HG03520 (cell line): ENCODE data around the gene HAGH.

Experiments used
- ATAC-seq: cut with Tn5 transposase; IDR thresholded peaks from one replicate; pipeline ENCODE4 v1.9.1; 2021; ENCODE audit warnings: mild to moderate bottlenecking, moderate library complexity; ENCODE audit not compliant: unreplicated experiment

HAGH gene

GRCh38 chr16:1788095-1788707 lies 38.4 kb downstream of the HAGH start:
- no peak for ATAC-seq

- ATAC-seq = no peak
These were observed 39.1 kb downstream of the HAGH start for GRCh38 chr16:1787322-1788094.

DNA sequence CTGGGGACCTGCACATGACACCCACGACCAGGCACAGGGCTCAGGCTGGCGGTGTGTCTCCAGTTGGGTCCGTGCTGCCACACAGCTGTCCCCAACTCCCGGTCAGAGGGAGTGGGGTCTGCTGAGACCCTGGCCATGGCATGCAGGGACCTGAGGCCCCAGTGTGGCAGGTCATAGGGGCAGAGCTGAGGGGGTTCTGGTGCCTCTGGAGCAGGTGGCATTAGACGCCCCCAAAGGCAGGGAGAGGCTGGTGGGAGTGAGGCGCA lies 39.6 kb downstream of the HAGH start:
- ATAC-seq = no peak

DNA sequence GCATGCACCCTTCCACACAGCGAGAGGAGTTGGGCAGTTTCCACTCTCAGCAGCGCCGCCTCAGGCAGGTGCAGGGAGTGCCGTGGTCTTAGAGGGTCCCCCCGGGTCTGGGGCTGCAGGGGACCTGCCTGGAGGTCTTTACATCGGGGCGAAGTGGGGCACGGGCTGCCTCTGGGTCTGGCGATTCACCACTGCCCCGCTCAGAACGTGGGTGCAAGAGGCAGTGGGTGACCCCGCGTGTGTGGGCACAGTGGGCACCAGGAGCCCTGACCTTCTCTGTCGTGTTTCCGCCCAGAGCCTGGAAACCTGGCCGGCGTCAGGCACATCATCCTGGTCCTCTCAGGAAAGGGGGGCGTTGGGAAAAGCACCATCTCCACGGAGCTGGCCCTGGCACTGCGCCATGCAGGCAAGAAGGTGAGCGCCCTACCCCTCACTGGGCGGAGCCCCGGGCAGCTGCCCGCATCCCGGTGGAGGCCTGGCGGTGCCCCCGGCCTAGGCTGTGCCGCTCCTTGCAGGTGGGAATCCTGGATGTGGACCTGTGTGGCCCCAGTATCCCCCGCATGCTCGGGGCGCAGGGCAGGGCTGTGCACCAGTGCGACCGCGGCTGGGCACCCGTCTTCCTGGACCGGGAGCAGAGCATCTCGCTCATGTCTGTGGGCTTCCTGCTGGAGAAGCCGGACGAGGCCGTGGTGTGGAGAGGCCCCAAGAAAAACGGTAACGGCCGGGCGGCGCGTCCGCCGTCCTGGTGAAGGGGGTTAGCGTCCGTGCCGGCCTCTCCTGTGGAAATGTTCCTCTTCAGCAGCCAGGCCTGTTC lies 40.2 kb downstream of the HAGH start:
- no peak for ATAC-seq

- no peak for ATAC-seq
These were observed 40.8 kb downstream of the HAGH start for GRCh38 chr16:1785846-1786170.

DNA sequence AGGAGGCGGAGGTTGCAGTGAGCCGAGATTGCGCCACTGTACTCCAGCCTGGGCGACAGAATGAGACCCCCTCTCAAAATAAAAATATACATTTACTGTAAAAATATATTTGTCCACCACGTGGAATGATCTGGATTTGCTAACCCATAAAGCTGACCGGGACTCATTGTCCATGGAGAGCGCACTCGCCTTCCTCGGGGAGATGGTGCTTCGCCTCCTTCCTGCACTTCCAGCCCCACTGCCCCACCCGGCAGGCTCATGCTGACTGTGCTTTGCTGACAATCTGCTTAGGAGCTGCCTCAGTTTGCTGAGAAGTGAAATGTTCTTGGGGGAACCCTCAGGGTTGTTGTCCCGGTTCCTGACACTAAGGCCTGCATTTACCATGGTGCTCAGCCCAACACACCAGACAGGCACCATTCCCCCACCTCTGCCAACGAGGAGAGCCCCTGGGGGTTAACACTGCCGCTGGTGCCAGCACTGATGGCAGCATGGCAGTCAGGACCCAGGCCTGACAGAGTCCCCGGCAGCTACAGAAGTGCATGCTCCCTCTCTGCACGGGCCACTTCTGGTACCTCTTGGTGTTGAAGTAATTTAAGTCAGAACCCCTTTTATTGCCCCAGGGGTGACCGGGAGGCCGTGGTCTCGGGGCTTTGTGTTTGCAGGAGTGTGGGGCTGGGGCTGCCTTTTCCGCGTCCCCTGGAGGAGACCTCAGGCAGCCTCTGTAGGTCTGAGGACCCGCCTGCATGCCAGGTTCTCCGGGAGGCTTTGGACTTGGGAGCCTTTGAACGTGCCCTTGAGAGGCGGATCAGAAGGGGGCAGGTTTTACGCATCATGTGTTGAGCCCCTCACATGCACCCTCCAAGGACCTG lies 41.4 kb downstream of the HAGH start:
- ATAC-seq = no peak

- peak; percentile 80 for ATAC-seq
These were observed 44.0 kb downstream of the HAGH start, which contains the start of the genes NUBP2 and SPSB3 for GRCh38 chr16:1782408-1783264. Gene NUBP2, plus strand, starts transcription at chr16:1782960. Its CDS starts 61 bp downstream, at chr16:1783021. Gene SPSB3, minus strand, starts transcription at chr16:1782571. Its CDS starts 1,088 bp downstream, at chr16:1781483.

DNA sequence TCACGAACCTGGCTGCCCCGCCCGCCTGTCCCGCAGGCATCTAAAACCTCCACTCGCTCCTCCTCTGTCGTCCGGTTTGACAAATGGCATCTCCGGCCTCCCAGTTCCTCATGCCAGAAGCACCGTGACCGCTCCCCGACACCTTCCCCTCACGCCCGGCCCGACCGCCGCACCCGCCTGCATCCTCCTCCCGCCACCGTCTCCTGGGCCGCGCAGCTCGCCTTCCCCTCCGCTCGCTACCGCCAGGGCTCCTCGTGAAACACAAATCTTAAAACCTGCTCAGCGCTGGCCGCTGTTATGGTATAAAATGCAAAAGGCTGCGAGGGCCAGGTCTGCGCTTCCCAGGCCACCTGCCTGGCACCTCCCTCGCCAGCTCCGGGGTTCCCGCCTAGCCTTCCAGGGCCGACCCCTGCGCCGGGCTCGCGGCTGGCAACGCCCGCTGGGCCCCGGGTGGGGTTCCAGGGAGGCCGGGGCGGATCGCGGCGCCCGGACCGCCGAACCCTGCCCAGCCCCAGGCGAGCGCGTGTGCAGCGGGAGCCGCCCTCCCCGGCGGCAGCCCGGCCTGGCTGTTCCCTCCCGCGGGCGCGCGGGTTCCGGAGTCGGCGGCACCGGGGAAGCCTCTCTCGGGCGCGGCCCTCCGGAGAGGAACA lies 44.7 kb downstream of the HAGH start:
- peak; percentile 3 for ATAC-seq

DNA sequence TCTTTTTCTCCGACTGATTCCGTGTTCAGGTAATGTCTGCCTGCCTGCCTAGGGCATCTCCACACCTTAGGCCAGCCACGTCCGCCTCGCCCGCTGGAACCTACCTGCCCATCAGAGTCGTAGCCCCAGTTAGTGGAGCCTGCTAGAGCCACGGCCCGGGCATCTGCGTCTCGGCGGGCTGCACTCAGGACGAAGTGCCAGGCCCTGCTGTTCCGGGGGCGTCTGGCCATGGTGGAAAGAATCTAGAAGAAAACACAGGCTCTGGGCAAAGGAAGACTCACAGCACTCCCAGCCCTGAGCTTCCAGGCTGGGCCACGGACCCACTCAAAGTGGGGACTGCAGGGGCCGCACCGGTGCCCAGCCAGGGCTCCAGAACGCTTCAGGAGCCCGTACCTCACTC lies 45.4 kb downstream of the HAGH start:
- no peak for ATAC-seq

DNA sequence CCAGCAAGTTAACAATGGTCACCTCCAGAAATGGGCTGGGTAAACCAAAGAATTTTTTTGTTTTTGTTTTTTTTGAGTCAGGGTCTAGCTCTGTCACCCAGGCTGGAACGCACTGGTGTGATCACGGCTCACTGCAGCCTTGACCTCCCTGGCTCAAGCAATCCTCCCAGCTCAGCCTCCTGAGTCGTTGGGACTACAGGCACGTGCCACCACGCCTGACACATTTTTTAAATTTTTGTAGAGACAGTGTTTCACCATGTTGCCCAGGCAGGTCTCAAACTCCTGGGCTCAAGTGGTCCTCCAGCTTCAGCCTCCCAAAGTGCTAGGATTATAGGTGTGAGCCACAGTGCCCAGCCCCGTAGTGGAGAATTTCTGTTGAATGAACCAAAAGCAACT lies 46.0 kb downstream of the HAGH start:
- no peak for ATAC-seq

DNA sequence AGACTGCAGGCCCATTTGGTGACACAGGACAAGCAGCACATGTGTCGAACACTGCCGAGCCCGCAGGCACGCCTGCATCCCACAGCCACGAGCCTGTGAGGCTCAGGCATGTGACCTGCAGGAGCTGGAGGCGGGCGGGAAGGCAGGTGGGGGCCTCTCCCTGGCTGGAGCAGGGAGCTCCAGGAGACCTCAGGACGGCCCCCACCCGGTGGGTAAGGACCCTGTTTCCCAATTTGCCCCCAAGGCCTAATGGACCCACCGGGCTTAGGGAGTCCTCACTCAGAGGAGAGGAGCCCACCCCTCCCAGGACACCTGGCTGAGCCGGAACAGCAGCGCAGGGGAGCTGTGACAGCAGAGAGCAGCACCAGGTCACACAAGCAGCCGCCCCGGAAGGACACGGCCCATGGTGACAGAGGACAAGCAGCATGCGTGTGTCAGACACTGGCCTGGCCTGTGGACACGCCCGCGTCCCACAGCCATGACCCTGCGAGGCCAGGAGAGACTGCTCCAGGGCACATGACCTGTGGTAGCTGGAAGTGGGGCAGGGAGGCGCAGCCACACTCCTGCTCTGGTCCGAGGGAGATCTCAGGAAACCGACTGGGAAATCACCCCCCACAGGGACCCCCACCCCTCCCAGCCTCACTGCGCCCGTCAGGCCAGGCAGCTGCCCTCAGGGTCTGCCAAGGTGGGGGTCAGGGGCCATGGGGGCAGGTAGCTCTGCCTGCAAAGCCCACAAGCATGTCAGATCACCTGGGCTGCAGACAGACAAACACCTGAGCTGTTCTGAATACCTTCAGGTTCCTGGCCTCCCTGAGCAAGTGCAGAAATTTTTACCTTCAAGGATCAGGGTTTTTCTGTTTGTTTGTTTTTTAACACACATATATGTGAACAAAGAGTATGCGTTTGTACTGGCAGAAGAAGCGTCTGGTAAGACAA lies 46.6 kb downstream of the HAGH start:
- ATAC-seq = no peak

- ATAC-seq = no peak
These were observed 47.4 kb downstream of the HAGH start for GRCh38 chr16:1779234-1779701.

DNA sequence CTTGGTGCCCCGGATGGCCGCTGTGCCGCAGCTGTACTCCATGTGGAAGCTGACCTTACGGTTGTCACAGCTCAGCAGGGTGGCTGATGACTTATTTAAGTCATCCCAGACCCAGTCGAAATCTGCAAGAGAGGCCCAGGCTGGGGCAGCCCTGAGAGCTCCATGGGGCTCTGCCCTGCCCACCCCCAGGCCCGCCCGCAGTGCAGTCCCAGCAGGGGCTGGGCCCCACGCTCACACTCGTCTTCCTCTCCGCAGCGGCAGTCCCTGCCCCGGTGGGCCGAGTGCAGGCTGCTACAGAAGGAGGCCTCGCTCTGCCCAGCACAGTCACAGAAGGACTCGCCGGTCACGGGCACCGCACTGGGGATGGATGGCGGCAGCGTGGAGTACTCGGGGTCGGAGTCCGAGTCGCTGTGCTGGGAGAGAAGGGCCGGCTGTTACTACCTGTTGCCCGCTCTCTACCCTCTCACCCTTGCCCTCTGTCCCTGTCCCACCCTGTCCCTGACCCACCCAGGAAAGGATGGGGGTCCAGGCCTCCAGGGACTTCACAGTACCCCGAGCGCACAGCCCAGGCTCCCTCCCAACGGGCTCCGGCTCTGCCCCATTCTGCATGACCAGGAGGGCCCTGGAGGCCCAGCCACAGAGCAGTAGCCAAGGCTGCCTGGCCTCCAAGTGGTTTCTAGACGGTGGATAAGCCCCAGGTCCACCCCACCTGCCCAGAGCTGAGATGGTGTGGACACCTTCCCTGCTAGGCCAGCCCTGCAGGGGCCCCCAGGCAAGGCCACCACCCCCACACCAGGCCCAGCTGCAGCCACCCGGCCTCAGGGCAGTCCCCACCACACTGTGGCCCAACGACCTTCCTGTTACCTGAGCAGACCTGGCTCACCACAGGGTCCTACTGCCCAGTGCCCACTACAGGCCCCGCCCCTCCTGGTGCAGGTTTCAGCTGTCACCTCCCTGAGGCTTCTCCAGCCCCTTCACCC lies 48.1 kb downstream of the HAGH start:
- ATAC-seq = no peak

DNA sequence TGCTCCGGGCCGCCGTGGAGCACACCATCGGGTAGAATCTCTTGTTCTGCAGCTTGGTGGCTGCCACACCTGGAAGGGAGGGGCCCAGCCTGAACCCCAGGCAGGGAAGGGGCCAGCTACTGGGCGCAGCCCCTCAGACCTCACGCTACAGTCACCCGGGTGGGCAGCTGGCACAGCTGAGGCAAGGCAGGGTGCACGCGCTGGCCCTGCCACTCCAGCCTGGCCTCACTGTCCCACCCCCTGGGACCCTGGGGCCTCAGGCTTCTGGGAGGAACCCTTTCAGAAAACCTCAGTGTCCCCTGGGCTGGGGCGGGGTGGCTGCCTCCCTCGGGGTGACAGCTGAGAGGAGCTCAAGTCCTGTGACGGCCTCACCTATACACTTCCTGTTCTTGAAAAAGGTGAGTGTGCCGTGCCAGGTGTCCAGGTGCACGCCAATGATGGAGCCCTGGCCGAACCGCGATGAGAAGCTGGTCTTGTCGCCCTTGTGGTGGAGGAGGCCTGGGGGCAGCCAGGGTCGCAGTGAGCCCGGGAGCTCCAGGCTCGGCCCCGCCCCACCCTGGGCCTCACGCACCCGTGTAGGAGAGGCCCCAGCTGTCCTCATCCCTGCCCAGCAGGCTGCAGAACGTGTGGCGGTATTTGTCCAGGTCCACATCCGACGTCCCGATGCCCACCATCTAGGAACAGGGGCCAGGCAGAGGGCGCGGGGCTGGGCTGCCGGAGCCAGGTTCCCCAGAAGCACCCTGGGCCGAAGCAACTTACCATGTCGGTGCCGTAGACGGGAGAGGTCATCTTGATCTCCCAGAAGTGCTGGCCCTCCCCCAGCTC lies 49.0 kb downstream of the HAGH start:
- no peak for ATAC-seq

- no peak for ATAC-seq
These were observed 49.6 kb downstream of the HAGH start for GRCh38 chr16:1776991-1777374.

GRCh38 chr16:1776672-1776955 lies 50.0 kb downstream of the HAGH start:
- no peak for ATAC-seq
